Type B pancreatic cell (in vitro differentiated cells): ENCODE data around the gene OXCT1. TPM values are rescaled to one million over a fixed set of nuclear protein-coding genes. Genes with fewer than 3 reads are reported as not detected.

Experiments
- DNase-seq: peaks from one replicate; pipeline ENCODE4 v3.0.0; 2021; ENCODE audit warnings: mixed read lengths; ENCODE audit not compliant: unreplicated experiment; ENCODE audit errors: extremely low spot score
- H3K27ac Mint-ChIP-seq: 2 replicates; pipeline ENCODE4 v1.8.0; 2021; ENCODE audit warnings: mild to moderate bottlenecking, mixed read lengths
- H3K27me3 Mint-ChIP-seq: 2 replicates; pipeline ENCODE4 v1.8.0; 2021; ENCODE audit warnings: mixed read lengths
- H3K36me3 Mint-ChIP-seq: 2 replicates; pipeline ENCODE4 v1.8.0; 2021; ENCODE audit warnings: mixed read lengths
- H3K4me1 Mint-ChIP-seq: one replicate; pipeline ENCODE4 v1.8.0; 2021; ENCODE audit warnings: mixed read lengths; ENCODE audit not compliant: unreplicated experiment
- H3K4me3 Mint-ChIP-seq: 2 replicates; pipeline ENCODE4 v1.8.0; 2021; ENCODE audit warnings: mild to moderate bottlenecking, mixed read lengths
- H3K9me3 Mint-ChIP-seq: 2 replicates; pipeline ENCODE4 v1.8.0; 2021; ENCODE audit warnings: mixed read lengths
- CTCF ChIP-seq: fragments of 200-600 bp; sonication (generic); conservative IDR thresholded peaks from 2 replicates; pipeline ENCODE4 v1.5.0; 2021; ENCODE audit warnings: antibody characterized with exemption, mild to moderate bottlenecking
- total RNA-seq: library from RNA; stranded (reverse); gene quantifications from 2 replicates; pipeline ENCODE4 v1.2.1, GENCODE V29; 2021; ENCODE audit warnings: low replicate concordance

OXCT1 gene
- total RNA-seq, 1 donor from 2014 or later = 26.4 TPM

DNA sequence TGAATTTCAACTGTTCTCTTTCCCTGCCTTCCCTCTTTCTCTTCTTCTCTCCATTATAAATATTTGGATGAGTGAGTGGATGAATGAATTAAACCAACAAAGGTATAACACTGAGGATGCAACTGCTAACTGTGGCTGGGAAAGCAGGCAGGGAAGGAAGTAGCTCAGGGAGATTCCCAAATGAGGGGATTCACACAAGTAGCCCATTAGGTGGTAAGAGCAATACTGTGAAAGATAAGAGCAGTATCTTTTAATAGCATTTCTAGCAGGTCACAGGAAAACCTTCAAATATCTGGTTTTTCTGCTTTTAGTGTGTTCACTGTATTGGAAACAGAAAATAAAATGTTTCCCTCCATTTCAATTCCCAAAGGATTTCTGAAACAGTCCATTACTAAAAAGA, 105.6 kb downstream of the OXCT1 start:
- H3K4me3 Mint-ChIP-seq = no peak overlapping the region
- peaks cover 7% of the 10 kb centered on the region for H3K4me1 Mint-ChIP-seq
- DNase-seq = no peak
- H3K9me3 Mint-ChIP-seq = no peaks in the 10 kb centered on the region
- TF ChIP-seq CTCF = no peak
- no peaks in the 10 kb centered on the region for H3K27me3 Mint-ChIP-seq
- H3K36me3 Mint-ChIP-seq = peaks cover 11% of the 10 kb centered on the region
- no peak overlapping the region for H3K27ac Mint-ChIP-seq

- no peaks in the 10 kb centered on the region for H3K9me3 Mint-ChIP-seq
These were observed 106.7 kb downstream of the OXCT1 start for GRCh38 chr5:41763574-41763973.

GRCh38 chr5:41763081-41763480, 107.1 kb downstream of the OXCT1 start:
- H3K4me3 Mint-ChIP-seq = no peak overlapping the region
- peaks cover 11% of the 10 kb centered on the region for H3K36me3 Mint-ChIP-seq
- no peak overlapping the region for H3K27ac Mint-ChIP-seq
- H3K9me3 Mint-ChIP-seq = no peaks in the 10 kb centered on the region
- no peak for TF ChIP-seq CTCF
- DNase-seq = no peak
- no peaks in the 10 kb centered on the region for H3K27me3 Mint-ChIP-seq
- peaks cover 7% of the 10 kb centered on the region for H3K4me1 Mint-ChIP-seq

More at GRCh38 chr5:41763574-41763973, 106.7 kb downstream of the OXCT1 start:
- H3K27me3 Mint-ChIP-seq = no peaks in the 10 kb centered on the region
- peaks cover 7% of the 10 kb centered on the region for H3K4me1 Mint-ChIP-seq
- DNase-seq = no peak
- no peak overlapping the region for H3K4me3 Mint-ChIP-seq
- no peak for TF ChIP-seq CTCF
- peaks cover 11% of the 10 kb centered on the region for H3K36me3 Mint-ChIP-seq
- no peak overlapping the region for H3K27ac Mint-ChIP-seq

DNA sequence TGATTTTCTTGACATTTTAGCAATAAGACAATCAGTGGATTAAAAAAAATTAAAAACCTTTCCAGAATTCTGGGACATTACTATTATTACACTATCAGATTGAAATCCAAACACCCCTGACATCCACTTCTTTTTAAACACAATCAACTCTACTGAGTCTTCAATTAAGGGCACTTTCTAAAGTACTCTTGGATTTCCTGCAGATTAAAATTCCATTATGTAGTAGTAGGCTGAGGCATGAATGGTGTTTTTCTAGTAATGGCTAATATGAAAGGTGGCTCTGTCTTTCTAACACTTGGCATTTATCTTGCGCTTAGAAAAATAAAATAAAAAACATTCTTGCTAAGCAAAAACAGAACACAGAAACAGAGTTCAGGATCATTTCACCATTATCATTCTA, 107.8 kb downstream of the OXCT1 start:
- no peak for DNase-seq
- H3K27me3 Mint-ChIP-seq = no peaks in the 10 kb centered on the region
- peaks cover 7% of the 10 kb centered on the region for H3K4me1 Mint-ChIP-seq
- peaks cover 11% of the 10 kb centered on the region for H3K36me3 Mint-ChIP-seq
- H3K27ac Mint-ChIP-seq = no peak overlapping the region
- no peaks in the 10 kb centered on the region for H3K9me3 Mint-ChIP-seq
- H3K4me3 Mint-ChIP-seq = no peak overlapping the region
- no peak for TF ChIP-seq CTCF

DNA sequence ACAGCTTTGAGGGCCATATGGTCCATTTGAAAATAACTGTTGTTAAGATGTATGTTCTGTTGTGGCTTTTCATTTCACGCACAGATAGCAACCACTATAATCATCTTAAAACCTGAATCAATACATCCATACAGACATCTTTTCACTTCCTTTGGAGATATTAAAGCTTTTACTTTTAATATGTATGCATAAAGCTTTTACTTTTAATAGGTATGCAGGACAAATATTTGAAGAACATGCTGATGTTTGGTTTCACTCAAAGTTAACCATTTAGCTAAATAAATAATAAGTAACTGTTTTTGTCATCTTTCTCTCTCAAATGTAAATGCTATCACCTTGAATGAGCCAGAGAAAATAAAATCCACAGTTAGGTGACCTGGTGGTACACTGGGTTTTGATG, 108.6 kb downstream of the OXCT1 start:
- Mint-ChIP-seq H3K27me3 (no peaks in the 10 kb centered on the region), H3K4me3 (no peak overlapping the region), H3K4me1 (peaks cover 7% of the 10 kb centered on the region), H3K27ac (no peak overlapping the region), H3K9me3 (no peaks in the 10 kb centered on the region), H3K36me3 (peaks cover 18% of the 10 kb centered on the region)
- no peak for DNase-seq
- TF ChIP-seq CTCF = no peak

DNA sequence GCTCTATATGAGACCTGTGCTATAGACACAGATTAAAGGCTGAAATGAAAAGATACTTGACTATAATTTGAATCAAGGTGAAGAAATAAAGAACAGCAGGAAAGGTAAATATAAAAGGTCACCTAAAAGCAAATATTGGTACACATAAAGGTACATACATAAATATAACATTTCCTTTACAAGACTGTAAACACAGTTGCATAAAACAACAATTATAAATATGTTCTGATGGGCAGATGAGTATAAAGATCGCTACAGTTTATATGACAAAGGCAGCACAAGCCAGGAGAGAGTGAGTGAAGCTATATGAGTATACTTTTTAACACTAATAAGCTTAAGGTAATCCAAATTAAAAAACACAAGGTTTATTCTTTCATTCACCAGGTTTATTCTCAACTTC, 114.5 kb downstream of the OXCT1 start:
- Mint-ChIP-seq H3K36me3 (peaks cover 14% of the 10 kb centered on the region), H3K27me3 (no peaks in the 10 kb centered on the region), H3K4me1 (no peaks in the 10 kb centered on the region), H3K4me3 (no peak overlapping the region), H3K27ac (no peak overlapping the region), H3K9me3 (no peaks in the 10 kb centered on the region)
- no peak for DNase-seq
- TF ChIP-seq CTCF = no peak
